ENCODE results near the gene LDHAL6B. TPM values are rescaled to one million over a fixed set of nuclear protein-coding genes. Genes with fewer than 3 reads are reported as not detected.

LDHAL6B gene
- total RNA-seq, 1 experiment from 2014 or later = not detected

- DNase-seq = no peak
- CTCF ChIA-PET = interaction anchor here (0.6 kb wide), 1 partner anchor 93 kb away, joined by 5 read pairs; no protein-coding TSS in a partner anchor
- H3K9me3 Mint-ChIP-seq (ENCODE audit: low read depth, unreplicated experiment) = no peaks in the 10 kb centered on the region
- no peaks in the 10 kb centered on the region for H3K27me3 Mint-ChIP-seq (ENCODE audit: unreplicated experiment)
- no peak for TF ChIP-seq CTCF (IDR thresholded peaks at IDR 0.05; ENCODE audit: unreplicated experiment)
- peaks cover 10% of the 10 kb centered on the region for H3K4me1 Mint-ChIP-seq (ENCODE audit: low read depth, unreplicated experiment)
- BruUV-seq (replicated peaks) = no TSS peak
- no peak overlapping the region for H3K27ac Mint-ChIP-seq (ENCODE audit: unreplicated experiment)
- intact Hi-C loops (cut with micrococcal nuclease; ENCODE audit: unreplicated experiment) = no loop called here
- H3K36me3 Mint-ChIP-seq (ENCODE audit: insufficient read depth, unreplicated experiment) = peaks cover 75% of the 10 kb centered on the region
- no peak overlapping the region for H3K4me3 Mint-ChIP-seq (ENCODE audit: low read depth, unreplicated experiment)
These were observed 3.5 kb downstream of the LDHAL6B start for GRCh38 chr15:59210186-59210585.

GRCh38 chr15:59216911-59217310 lies 10.3 kb downstream of the LDHAL6B start:
- intact Hi-C loops (cut with micrococcal nuclease; ENCODE audit: unreplicated experiment) = no loop called here
- Mint-ChIP-seq H3K4me3 (ENCODE audit: low read depth, unreplicated experiment) (no peak overlapping the region), H3K4me1 (ENCODE audit: low read depth, unreplicated experiment) (peaks cover 8% of the 10 kb centered on the region), H3K36me3 (ENCODE audit: insufficient read depth, unreplicated experiment) (peaks cover 55% of the 10 kb centered on the region), H3K27ac (ENCODE audit: unreplicated experiment) (no peak overlapping the region), H3K27me3 (ENCODE audit: unreplicated experiment) (no peaks in the 10 kb centered on the region), H3K9me3 (ENCODE audit: low read depth, unreplicated experiment) (no peaks in the 10 kb centered on the region)
- BruUV-seq (replicated peaks) = no TSS peak
- no peak for DNase-seq
- TF ChIP-seq CTCF (IDR thresholded peaks at IDR 0.05; ENCODE audit: unreplicated experiment) = no peak
- CTCF ChIA-PET = no interaction called here

GRCh38 chr15:59217876-59218498 lies 11.3 kb downstream of the LDHAL6B start:
- intact Hi-C loops (cut with micrococcal nuclease; ENCODE audit: unreplicated experiment) = no loop called here
- CTCF ChIA-PET = no interaction called here
- Mint-ChIP-seq H3K36me3 (ENCODE audit: insufficient read depth, unreplicated experiment) (peaks cover 50% of the 10 kb centered on the region), H3K27me3 (ENCODE audit: unreplicated experiment) (no peaks in the 10 kb centered on the region), H3K9me3 (ENCODE audit: low read depth, unreplicated experiment) (no peaks in the 10 kb centered on the region), H3K27ac (ENCODE audit: unreplicated experiment) (peak overlapping the region; percentile 2), H3K4me3 (ENCODE audit: low read depth, unreplicated experiment) (no peak overlapping the region), H3K4me1 (ENCODE audit: low read depth, unreplicated experiment) (no peaks in the 10 kb centered on the region)
- no peak for DNase-seq
- no peak for TF ChIP-seq CTCF (IDR thresholded peaks at IDR 0.05; ENCODE audit: unreplicated experiment)
- BruUV-seq (replicated peaks) = no TSS peak

GRCh38 chr15:59218710-59219109 lies 12.1 kb downstream of the LDHAL6B start:
- intact Hi-C loops (cut with micrococcal nuclease; ENCODE audit: unreplicated experiment) = no loop called here
- Mint-ChIP-seq H3K9me3 (ENCODE audit: low read depth, unreplicated experiment) (no peaks in the 10 kb centered on the region), H3K27ac (ENCODE audit: unreplicated experiment) (peak overlapping the region; percentile 2), H3K4me1 (ENCODE audit: low read depth, unreplicated experiment) (no peaks in the 10 kb centered on the region), H3K4me3 (ENCODE audit: low read depth, unreplicated experiment) (no peak overlapping the region), H3K36me3 (ENCODE audit: insufficient read depth, unreplicated experiment) (peaks cover 51% of the 10 kb centered on the region), H3K27me3 (ENCODE audit: unreplicated experiment) (no peaks in the 10 kb centered on the region)
- TF ChIP-seq CTCF (IDR thresholded peaks at IDR 0.05; ENCODE audit: unreplicated experiment) = no peak
- DNase-seq = no peak
- no TSS peak for BruUV-seq (replicated peaks)
- CTCF ChIA-PET = no interaction called here

Data from Calu3 (cell line).